Stimulated activated CD8-positive, alpha-beta memory T cell treated with anti-CD3 and anti-CD28 coated beads, Interleukin-7, amount 100 ng/mL, for 4 hours (primary cell): Measurements from ENCODE around the gene GRIK4.

Source experiments
- DNase-seq, 2 donors: peaks; one replicate each; pipeline ENCODE4 v3.0.0-alpha.2; 2020; ENCODE audit warnings: low read depth in 2 of 2

GRIK4 gene

GRCh38 chr11:121033635-121034034 is 522.1 kb downstream of the GRIK4 start:
- no peak for DNase-seq

DNA sequence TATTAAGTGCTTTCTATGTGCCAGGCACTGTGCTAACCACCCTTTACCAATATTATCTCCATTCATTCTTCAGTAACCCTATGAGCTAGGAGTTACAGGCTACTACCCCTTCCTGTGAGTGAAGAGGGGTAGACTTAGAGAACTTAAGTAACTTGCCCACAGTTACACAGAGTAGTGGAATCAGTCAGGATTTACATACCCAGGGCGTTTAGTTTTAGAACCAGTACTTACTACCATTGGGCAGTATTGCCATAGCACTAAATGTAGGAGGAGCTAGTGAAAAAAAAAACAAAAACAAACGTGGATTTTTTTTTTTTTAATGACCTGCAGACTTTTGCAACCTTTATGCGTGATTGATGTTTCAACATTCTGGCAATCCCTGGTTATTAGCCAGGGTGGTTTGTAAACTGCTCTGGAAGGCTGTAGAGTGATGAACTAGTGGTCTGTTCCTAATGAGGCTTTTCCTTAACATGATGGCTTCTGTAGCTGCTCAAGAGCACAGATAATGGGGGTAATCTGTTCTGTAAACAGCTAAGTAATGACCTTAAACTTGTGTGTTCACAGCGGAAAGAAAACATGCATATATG is 523.7 kb downstream of the GRIK4 start:
- no peak for DNase-seq

DNA sequence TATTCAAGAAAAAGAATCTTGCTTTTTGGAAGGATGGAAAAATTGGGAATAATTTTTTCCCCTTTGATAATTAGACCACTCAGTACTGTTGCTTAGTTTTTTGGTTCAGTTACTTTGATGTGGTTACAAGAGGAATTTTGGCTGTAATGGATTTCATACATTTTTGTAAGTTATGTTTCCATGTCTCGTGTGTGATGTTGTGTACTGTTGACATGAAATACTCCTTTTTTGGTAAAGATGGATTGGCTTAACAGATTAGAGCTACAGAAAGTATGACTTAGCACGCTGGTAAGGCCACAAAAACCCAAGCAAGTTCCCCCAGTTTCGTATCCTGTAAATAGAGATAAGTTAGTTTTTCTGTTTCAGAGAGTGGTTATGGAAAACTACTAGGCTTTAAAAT is 524.2 kb downstream of the GRIK4 start:
- DNase-seq, result no peak

DNA sequence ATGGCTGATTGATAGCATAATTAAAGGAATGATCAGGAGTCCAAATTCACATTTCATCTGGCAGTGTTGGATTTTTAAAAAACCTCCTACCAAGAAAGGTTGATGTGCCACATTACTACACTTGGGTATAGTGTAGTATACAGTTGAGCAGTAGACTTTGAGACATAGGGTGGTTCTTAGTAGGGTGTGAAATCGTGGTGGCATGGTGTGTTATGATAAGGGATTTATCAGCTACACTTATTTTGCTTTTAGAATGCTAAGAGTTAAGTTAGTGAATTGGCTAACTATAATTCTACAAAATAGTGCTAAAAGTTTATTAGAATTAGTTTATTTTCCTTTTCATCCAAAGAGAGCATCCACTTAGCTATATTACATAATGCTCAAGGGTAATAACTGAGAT is 525.5 kb downstream of the GRIK4 start:
- DNase-seq, result no peak
